Activated T-cell treated with anti-CD3 and anti-CD28 coated beads for 4 hours (primary cell): Measurements from ENCODE around the gene ELAVL4.

Experiments used
- DNase-seq: peaks from one replicate; pipeline ENCODE4 v3.0.0-alpha.2; 2020

Gene ELAVL4

GRCh38 chr1:50181027-50181663 lies 72.4 kb downstream of the ELAVL4 start:
- DNase-seq = no peak

GRCh38 chr1:50183378-50184133 lies 74.8 kb downstream of the ELAVL4 start:
- DNase-seq = no peak

- DNase-seq = no peak
Observed at GRCh38 chr1:50189369-50189768, 80.6 kb downstream of the ELAVL4 start.

- no peak for DNase-seq
Observed at GRCh38 chr1:50193002-50193401, 84.3 kb downstream of the ELAVL4 start.

DNA sequence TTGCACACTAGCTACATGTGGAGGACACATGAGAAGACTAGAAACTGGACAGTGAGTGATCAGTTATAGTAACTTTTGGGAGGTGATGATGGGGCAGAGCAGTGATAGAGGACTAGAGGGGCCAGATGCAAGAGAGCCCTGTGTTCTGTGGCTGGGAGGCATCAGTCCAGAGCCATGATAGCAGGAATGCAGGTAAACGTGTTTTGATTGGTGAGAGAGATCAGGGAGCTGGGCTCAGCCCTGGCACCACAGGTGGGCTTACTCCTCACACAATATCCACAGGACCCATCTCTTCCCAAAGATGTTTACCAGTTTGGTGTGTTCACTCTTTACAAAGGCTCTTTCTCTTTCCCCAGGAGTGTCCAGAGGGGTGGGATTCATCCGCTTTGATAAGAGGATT lies 86.5 kb downstream of the ELAVL4 start:
- DNase-seq = no peak

DNA sequence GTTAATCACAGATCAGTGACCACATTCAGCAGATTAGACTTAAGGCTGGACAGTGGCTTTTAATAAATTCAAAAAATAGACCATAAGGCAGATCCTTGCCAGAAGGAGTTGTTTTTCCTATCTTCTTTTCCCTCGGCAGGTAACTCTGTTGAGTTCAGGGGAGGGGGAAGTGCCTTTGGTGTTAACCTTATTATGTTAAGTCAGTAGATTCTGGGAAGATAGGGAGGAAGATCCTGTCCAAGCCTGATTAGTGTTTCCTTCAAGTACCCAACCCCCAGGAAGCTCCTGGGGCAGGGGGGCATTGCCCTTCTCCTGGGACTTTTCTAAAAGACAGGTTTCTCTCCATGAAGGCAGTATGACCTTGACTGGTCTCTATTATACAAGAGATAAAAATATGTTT lies 87.4 kb downstream of the ELAVL4 start:
- DNase-seq = no peak

GRCh38 chr1:50197216-50197615 lies 88.5 kb downstream of the ELAVL4 start:
- DNase-seq = no peak

GRCh38 chr1:50208315-50208714 lies 99.6 kb downstream of the ELAVL4 start:
- DNase-seq = no peak

DNA sequence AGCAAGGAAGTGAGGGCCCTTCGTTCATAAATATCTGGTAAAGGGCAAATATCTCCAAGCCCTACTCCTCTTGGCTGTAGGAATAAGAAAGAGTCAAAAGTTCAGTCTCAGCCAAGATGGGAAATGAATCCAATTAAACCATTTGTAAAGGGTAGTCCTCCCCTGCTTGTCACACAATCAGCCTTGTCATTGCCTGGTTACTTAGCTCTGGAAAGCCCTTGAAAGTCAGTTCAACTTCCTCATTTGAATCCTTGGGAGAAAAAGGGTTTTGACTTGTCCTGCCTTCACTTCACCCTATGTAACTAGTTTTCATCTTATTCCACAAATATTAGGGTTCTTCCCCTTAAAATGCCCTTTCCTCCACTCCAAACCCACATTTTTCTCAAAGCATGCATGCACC lies 100.0 kb downstream of the ELAVL4 start:
- DNase-seq = no peak

GRCh38 chr1:50209749-50210148 lies 101.0 kb downstream of the ELAVL4 start:
- DNase-seq = no peak

DNA sequence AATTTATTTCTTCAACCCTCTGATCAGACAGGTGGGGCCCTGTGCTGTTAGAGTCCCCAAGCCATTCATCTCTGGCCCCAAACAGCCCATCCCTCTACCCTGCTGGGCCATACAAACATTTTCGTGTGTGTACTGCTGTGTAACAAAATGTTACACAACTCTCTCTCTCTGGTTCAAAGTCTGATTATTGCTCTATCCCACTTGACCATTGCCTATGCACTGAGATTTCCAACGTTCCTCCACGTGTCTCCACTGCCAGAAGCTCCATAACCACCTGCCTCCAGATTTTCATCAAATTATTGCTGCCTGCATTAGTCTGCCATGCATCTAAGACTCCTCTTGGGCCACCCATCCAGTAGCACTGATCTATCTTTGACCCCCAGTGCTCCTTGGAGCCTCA lies 104.8 kb downstream of the ELAVL4 start:
- no peak for DNase-seq

DNA sequence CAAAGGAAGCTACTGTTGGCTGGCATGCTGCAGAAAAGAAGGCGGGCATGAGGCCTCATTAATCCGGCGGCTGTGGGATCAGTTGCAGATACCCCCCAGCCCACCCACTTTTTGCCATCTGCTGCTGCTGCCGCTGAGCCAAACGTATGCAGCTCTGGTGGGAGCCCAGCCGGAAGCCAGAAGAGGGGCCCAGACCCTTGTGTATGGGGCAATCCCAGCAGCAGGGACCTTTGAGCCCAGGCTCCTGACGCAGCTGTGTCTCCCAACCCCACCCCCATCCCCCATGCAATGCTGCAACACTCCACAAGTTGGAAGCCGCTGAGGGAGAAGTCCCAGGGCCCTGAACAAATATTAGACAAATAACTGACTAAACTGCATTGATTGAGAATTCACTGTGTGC lies 106.0 kb downstream of the ELAVL4 start:
- no peak for DNase-seq

- DNase-seq = no peak
Observed at GRCh38 chr1:50218344-50219120, 109.8 kb downstream of the ELAVL4 start.

DNA sequence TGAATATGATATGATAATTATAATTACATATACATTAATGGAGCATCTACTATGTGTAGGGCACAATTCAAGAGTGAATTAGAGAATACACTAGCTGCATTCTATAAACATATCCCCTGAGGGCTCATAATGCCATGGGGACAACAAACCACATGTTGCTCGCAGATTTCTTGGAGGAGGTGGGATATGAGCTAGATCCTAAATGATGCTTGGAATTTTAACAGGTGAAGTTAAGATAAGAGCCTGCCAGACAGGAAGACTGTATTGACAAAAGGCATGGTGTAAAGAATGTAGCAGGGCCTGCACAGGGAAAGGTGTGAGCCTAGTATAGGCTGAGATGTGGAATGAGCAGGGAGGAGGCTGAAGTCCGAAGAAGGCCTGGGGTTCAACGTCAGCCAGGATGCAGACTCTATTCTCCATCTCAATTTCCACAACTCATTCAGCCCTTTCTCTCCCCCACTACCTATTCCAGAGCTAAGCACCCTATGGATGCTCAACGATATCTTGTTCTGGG lies 120.2 kb downstream of the ELAVL4 start:
- DNase-seq = no peak

- DNase-seq = no peak
Observed at GRCh38 chr1:50231209-50231608, 122.5 kb downstream of the ELAVL4 start.

GRCh38 chr1:50232336-50232735 lies 123.6 kb downstream of the ELAVL4 start:
- DNase-seq = no peak

DNA sequence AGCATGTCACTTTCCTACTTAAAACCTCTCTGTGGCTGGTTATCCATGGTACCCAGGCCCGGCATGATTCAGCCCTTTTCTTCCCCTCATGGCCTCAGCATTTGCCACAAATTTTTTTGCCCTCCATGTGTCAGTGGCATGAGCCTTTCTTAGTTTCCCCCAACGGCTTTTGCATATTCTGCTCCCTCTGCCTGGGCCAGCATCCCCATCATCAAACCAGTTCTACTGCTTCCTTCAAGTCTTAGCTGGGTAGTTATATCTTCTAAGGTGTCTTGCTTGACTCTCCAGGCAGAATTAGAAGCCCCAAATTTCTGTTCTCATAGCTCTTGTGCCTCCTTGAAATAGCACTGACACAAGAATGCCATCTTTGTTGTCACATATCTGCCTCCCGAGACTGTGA lies 127.9 kb downstream of the ELAVL4 start:
- DNase-seq = no peak

GRCh38 chr1:50237056-50237455 lies 128.3 kb downstream of the ELAVL4 start:
- no peak for DNase-seq

DNA sequence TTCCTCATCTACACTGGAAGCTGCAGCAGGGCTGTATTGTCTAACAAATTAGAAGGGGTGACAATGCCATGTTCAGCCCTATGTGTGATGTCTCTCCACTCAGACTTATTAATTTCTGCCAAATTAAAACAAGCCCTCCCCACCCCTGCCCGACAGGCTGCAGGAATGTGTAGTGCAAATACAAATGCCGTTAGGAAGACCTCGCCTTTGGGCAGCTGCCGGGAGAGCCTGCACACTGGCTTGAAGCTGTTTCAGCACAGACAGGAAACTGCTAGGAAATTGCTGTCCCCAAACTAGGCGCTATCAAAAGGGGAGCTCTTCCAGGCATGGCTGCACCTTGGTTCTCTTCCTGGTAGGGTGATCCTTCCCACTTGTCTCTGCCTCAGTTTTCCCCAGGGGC lies 135.2 kb downstream of the ELAVL4 start:
- DNase-seq = no peak

DNA sequence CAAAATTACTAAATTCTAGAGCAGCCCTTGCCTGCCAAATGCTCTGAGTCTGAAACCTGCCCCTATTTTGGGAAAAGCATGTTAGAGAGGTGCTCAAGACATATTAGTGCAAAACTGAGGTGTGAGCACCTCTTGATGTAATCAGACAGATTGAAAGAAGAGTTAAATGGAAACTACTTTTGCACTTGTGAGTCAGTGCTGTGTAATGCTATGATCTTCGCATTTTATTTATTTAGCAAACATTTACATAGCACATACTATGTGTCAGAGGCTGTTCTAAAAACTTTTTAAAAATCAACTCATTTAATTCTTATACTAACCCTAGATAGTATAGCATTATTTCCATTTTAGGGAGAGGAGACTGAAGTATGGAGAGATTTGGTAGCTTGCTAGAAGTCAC lies 138.1 kb downstream of the ELAVL4 start:
- DNase-seq = no peak

- DNase-seq = no peak
Observed at GRCh38 chr1:50251702-50252101, 143.0 kb downstream of the ELAVL4 start.

GRCh38 chr1:50252196-50252595 lies 143.5 kb downstream of the ELAVL4 start:
- no peak for DNase-seq
